CD1c-positive myeloid dendritic cell (primary cell): ENCODE measurements around the gene NBPF3.
A peak's percentile ranks its signal among the peaks of the same experiment; 100 is the strongest.

Experiments
- DNase-seq: peaks from one replicate; pipeline ENCODE4 v3.0.0-alpha.2; 2016; ENCODE audit errors: extremely low spot score

NBPF3 gene

GRCh38 chr1:21494196-21494595, 54.3 kb downstream of the NBPF3 start:
- DNase-seq = no peak

DNA sequence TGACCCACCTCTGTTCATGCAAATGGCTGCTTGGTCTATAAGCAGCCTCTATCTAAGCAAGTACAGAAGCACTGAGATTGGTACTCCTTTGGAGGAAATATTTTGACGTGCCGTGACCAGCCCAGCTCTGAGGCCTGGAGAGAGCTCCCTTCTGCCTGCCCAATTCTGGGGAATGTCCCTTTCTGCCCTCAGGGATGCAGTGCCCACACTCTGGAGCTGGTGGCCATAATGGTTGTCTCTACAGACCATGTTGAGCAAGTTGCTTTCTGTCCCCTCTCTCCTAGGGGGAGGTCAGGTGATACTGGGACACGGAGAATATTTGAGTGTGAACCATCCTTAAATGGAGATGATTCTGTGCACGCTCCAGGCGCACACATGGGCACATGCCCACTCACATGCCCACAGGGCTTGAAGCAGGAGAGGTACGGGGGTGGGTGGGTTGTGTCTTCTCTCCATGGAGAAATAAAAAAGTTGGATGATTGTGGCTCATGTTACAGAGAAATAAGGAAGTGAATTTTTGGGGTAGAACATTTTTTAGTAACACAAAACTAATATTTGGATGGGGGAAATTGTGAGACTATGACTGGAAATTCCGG, 55.4 kb downstream of the NBPF3 start:
- DNase-seq = no peak

- no peak for DNase-seq
These were observed 56.1 kb downstream of the NBPF3 start for GRCh38 chr1:21496063-21496462.

DNA sequence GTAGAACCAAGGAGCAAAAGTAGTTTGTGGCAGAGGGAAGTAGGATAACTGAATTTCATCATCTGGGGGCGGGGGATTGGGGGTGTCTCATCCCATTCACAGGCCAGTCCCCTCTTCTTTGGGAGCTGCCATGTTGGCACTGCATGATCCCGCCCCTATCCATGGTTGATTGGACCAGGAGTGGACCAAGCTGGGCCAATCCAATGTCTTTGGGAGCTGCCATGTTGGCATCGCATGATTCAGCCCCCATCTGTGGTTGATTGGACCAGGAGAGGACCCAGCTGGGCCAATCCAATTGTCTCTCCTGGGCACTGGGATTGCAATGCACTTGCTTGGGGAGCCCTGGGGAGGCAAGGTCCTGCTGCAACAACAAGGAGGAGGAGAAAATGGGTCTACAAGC, 56.9 kb downstream of the NBPF3 start:
- DNase-seq = no peak

DNA sequence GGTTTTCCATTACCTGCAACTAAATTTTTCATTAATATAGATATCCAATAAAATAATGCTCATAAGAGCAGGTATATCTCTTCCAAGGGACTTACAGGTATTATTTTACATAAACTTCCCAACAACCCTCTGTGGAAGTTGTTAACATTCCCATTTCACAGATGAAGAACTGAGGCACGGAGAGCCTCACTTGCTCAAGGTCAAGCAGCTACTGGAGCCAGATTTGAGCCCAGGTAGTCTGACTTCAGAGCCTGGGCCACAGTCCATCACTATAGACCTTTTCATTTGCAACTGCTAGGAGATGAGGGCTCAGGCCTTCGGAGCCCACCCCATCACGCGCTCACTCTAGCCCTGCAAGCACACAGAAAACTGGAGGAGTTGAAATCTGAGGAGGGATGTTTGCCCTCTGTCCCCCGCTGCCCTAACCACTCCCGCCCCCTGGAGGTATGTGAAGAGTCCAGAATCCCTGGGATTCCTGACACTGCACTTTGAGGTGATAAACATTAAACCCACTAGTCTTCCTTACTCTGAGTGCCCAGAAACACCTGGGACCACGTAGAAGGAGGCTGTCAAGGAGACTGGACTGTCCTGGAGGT, 57.6 kb downstream of the NBPF3 start:
- no peak for DNase-seq

GRCh38 chr1:21499283-21499950, 59.5 kb downstream of the NBPF3 start:
- no peak for DNase-seq

DNA sequence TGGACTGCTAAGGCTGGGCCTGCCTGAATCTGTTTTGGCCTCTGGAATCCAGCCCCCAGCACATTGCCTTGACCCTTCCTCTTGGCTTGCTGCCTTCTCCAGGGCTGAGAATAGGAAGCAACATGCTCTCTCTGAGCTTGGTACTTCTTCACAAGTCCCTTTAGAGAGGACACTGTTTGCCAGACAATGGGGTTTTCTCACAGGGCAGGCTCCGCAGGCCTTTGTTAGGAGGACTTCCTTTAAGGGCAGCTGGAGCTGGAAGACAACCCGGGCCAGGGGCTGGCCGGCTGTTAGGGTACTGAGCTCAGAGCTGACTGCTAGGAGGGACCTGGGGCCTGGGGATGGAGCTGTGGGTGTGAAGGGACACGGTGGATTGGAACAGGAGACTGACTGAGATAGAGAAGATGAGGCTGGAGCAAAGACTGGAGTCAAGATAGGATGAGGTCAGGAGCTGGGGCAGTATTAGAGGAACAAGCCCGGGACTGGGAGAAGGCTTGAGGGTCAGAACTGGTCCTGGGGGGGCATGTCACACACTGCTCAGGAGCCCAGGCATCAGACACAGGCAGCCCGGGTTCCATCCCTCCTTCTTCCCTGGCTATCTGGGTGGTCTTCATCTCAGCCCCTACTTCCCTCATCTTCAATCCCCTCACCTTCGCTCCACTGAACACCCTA, 63.9 kb downstream of the NBPF3 start:
- no peak for DNase-seq

DNA sequence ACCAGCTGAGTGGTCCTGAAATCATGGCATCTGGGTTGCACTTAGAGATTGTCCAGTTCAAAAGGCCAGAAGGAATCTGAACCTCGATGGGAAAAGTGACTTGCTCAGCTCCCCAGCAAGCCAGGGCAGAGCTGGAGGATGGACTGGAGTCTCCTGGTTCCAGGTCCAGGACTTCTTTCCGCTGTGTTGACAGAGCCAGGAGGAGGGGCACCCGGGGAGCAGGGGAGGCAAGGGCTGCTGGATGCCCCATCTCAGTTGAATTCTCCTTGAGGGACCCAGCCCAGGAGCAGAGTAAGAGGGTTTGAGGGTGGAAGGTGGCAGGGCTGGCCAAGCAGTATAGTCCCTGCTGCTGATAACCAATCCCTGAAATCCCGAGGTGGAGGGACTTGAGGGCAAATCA, 66.9 kb downstream of the NBPF3 start:
- no peak for DNase-seq

- no peak for DNase-seq
These were observed 67.8 kb downstream of the NBPF3 start for GRCh38 chr1:21507511-21508270.

GRCh38 chr1:21508580-21509350, 68.8 kb downstream of the NBPF3 start:
- peak; percentile 71 for DNase-seq

GRCh38 chr1:21509351-21510112, 69.6 kb downstream of the NBPF3 start, which contains the start of gene ALPL:
ALPL (plus strand) TSS chr1:21509423; CDS start chr1:21554082, 44,659 bp downstream.
- no peak for DNase-seq

- DNase-seq = no peak
These were observed 70.2 kb downstream of the NBPF3 start for GRCh38 chr1:21510113-21510493.

DNA sequence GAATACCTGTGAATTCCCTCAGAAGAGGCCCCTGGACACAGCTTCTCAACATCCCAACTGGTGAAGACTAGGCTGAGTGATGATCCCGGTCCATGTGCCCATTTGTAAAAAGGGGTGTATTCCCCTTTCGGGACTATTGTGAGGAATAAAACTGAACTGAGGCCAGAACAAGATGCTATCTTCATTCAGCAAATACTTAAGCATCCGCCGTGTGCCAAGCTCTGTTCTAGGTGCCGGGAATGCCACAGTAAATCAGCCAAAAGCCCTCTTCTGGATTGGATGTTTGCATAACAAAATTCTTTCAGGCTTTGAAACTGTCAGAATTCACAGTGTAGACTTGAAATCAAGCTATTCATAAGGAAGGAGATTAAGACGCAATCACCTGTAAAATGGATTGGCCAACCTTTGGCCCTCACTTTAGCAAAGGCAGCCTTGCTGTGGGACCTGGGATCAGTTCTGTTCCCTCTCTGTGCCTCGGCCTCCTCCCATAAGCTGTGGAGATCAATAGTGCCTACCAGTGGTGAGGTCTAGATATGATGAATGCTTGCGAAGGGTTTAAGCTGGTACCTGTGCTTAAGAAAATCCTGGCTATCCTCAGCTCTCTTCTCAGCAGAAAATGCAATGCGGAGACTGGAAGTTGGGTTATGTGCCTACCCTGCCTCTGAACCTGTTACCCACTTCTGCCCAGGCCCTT, 71.1 kb downstream of the NBPF3 start:
- no peak for DNase-seq

- no peak for DNase-seq
These were observed 71.9 kb downstream of the NBPF3 start for GRCh38 chr1:21511579-21512522.

DNA sequence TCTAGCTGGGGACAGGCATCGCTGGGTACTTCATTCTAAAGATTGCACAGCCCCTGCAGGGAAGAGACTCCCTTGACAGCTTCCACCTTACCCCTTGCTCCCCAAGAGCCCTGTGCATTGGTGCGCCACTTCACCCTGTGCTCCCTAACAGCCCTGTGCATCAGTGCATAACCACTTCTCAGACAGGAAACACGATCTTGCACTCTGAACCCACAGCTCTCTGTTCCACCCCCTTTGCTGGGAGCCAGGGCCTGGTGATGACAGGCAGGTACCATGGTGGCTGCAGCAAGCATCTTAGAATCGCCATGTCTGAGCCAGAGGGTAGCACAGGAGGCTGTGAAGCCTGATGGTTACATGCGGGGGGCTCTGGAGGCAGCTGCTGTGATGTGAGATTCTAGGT, 74.3 kb downstream of the NBPF3 start:
- DNase-seq = no peak

DNA sequence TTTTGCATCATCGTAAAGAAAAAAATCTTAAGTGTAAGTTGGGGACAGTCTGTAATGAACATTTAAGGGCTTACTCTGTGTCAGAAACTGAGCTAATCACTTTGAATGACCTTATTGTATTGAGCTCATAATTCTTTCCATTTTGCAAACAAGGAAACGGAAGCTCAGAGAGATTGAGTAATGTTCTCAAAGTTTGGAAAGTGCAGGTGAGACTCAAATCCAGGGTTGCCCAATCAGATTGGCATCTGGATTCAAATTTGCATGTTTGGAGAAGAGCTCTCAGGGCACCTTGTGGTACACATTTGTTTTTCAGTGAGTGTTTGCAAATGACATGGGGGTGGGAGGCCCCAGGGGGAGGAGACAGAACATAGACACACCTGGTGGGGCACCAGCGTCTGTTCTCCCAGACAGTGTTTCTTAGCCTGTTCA, 77.2 kb downstream of the NBPF3 start:
- no peak for DNase-seq

GRCh38 chr1:21517660-21518480, 77.9 kb downstream of the NBPF3 start:
- no peak for DNase-seq
